ENCODE results near the gene DPH1.

DPH1 gene

DNA sequence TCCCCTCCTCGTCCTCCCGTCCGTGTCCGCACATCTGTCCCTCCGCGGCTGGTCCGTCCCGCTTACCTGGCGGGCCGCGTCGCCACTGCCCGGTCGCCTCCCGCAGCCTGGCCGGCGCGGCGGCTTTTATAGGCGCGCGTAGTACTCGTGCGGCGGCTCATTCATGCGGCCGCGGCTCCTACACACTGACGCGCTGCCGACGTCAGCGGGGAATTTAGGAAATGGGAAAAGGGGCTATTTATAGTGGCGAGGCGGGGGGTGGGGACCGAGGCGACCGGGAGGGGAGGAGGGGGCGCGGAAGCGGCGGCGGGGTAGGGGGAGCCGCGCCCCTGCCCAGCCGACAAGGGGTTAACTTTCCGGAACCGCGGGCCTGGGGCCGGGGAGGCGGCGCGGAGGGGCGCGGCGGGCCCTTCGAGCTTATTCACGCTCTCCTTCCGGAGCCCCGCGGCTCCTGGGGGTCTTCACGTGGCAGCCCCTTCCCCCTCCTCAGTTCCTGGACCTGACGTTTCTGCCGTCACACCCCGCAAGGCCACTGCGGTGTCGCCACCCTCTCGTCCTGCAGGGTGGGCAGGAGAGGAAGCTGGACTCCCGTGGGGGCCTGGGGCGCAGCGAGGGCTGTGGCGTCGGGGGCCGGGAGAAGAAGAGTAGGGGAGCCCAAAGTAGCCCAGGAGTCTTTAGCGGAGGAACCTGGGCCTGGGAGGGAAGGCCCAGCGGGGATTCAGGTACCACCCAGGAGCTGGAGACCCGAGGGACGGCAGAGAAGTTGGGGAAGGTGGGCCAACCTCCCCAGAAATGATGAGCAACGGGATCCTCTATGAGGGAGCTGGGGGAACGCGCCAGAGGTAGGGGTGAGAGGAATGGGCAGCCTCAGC is 21.3 kb downstream of the DPH1 start:
- FAIRE-seq (no peak), DNase-seq (ENCODE audit: insufficient read length, low spot score) (no peak)
- TF ChIP-seq, protein P1, sequence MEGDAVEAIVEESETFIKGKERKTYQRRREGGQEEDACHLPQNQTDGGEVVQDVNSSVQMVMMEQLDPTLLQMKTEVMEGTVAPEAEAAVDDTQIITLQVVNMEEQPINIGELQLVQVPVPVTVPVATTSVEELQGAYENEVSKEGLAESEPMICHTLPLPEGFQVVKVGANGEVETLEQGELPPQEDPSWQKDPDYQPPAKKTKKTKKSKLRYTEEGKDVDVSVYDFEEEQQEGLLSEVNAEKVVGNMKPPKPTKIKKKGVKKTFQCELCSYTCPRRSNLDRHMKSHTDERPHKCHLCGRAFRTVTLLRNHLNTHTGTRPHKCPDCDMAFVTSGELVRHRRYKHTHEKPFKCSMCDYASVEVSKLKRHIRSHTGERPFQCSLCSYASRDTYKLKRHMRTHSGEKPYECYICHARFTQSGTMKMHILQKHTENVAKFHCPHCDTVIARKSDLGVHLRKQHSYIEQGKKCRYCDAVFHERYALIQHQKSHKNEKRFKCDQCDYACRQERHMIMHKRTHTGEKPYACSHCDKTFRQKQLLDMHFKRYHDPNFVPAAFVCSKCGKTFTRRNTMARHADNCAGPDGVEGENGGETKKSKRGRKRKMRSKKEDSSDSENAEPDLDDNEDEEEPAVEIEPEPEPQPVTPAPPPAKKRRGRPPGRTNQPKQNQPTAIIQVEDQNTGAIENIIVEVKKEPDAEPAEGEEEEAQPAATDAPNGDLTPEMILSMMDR (IDR thresholded peaks at IDR 0.05; ENCODE audit: insufficient read depth, missing control alignments): no peak

DNA sequence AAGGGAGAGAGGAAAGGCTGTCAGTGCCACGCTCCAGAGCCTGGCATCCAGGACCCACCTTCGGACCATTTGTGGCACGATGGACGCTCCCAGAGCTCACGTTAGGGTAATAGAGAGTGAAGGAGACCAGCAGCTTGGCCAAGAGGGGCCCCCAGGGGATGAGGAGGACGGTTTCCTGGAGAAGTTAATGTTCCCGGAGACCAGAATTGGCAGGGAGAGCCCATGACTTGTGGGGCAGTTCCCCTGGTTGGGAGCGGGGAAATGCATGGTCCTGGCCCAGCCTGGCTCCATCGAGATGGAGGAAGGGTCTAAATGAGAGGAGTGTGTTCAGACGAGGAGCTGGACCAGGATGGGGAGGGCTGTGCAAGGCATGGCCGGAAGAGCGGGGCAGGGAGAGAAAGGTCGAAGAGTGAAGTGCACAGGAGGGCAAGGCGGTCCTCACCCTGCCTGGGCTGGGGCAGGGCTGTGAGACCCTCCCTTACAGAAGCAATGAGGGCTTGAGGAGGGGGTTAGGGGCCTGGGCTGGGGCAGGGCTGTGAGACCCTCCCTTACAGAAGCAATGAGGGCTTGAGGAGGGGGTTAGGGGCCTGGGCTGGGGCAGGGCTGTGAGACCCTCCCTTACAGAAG is 22.1 kb downstream of the DPH1 start:
- FAIRE-seq: no peak
- no peak for DNase-seq (ENCODE audit: insufficient read length, low spot score)
- TF ChIP-seq, protein P1 (IDR thresholded peaks at IDR 0.05; ENCODE audit: insufficient read depth, missing control alignments): no peak

DNA sequence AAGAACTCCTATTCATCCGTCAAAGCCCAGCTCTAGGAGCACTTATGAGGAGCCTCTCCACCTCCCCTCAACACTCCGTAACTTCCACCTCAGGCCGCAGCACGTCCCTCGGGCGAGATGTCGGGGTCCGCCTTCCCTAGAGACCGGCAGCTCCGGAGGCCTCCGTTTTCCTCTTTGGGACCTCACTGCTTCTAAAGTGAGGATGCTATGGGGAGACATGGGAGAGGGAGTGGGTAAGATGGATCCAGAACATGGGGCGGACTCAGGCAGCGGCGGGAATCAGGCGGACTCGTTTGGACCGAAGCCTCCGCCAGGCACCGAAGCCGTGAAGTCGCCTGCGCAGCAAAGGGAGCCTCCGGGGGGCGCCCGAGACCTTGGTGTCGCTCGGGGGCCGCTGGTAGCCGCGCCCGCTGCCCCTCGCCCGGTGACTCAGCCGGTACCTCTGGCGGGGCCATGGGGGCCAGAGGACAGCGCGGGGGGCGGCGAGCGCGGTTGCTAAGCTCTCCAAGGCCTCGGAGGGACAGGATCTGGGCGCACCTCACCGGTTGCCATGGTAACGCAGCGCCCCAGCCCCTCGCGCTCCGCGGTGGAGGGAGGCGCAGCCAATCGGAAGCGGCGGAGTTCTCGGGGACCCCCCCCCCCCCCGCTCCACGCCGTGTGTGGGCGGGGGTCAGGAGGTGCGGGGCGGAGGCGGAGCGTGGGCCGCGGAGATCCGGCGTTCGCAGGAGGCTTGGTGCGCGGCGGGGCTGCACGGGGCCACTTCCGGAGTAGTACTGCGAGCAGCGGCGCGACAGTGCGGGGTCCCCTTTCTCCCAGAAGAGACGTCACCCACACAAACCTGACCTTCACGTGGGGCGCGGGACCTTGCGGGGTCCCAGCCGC is 23.7 kb downstream of the DPH1 start:
- FAIRE-seq: no peak
- TF ChIP-seq, protein P1 (IDR thresholded peaks at IDR 0.05; ENCODE audit: insufficient read depth, missing control alignments): peak; percentile 40
- no peak for DNase-seq (ENCODE audit: insufficient read length, low spot score)

DNA sequence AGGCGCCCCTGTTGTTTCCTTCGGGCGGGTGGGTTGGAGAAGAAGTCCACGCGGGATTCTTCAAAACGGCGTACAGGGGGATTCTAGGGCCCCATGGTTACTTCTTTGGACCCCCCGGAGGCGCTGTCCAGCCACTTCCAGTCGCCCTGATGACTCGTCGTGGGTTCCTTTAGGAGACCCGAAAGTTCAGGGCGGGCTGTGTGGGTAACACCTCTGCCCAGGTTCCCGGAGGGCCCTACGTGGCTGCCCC is 24.2 kb downstream of the DPH1 start:
- DNase-seq (ENCODE audit: insufficient read length, low spot score) (no peak), FAIRE-seq (no peak)
- TF ChIP-seq, protein P1 (IDR thresholded peaks at IDR 0.05; ENCODE audit: insufficient read depth, missing control alignments): no peak

DNA sequence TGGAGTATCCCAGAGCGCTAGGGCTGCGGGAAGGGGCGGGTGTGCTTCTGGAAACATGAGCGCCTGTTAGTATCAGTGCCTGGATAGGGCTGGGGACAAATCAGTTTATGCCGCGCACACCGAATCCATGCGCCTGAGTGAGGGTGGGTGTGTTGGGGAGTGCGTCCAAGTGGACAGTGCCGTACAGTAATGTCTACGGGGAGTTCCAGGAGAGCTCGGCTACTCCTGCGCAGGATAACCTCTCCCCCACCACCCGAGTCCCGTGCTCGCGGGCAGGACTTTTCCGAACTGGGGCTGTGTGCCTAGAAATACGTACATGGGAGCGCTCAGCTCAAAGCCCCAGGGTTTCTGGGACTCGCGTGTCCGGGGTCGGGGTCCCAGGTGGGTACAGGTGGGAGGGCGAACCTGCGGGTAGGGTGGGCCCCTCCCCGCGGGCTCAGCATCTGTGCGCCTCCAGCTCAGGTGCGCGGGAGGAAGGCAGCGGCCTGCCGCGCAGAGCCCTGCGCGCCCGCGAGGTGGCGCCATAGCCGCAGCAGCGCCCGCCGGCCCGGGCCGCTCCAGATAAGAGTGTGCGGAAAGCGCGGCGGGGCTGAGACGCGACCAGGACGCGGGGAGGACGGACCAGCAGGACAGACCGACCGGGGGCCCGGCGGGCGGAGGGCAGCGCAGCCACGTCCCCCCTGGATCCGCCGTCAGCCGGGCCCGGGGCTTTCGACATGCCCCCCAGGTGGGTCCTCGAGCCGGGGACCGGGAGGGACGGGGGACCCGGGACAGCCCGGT is 24.7 kb downstream of the DPH1 start, which contains the start of gene HIC1:
HIC1 (plus strand) TSS at position 592 of the 780 bp plus-strand sequence. CDS start 1,588 bp downstream, outside the sequence.
- TF ChIP-seq, protein P1 (IDR thresholded peaks at IDR 0.05; ENCODE audit: insufficient read depth, missing control alignments): peak; percentile 42
- DNase-seq (ENCODE audit: insufficient read length, low spot score) (peak; percentile 90), FAIRE-seq (no peak)

DNA sequence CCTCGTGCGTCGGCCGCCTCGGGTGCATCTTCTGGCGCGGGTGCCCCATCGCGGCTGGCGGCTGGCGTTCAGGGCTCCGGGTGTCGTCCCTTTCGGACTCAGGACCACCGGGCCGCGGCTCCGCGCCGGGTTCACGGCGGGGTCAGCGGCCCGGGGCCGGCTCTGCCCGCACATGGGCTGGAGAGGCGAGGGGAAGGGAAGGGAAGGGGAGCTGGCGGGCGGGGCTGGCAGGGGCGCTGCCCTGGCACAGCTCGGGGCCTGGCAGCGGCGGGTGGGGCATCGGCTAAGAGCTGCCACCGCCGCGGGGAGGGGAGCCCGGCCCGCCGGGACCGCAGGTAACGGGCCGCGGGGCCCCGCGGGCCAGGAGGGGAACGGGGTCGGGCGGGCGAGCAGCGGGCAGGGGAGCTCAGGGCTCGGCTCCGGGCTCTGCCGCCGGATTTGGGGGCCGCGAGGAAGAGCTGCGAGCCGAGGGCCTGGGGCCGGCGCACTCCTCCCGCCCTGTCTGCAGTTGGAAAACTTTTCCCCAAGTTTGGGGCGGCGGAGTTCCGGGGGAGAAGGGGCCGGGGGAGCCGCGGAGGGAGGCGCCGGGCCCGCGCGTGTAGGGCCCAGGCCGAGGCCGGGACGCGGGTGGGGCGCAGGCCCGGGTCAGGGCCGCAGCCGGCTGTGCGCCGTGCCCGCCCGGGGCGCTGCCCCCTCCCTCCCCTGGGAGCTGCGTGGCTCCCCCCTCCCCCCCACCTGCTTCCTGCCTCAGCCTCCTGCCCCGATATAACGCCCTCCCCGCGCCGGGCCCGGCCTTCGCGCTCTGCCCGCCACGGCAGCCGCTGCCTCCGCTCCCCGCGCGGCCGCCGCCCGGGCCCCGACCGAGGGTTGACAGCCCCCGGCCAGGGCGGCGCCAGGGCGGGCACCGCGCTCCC is 25.6 kb downstream of the DPH1 start:
- FAIRE-seq (no peak), DNase-seq (ENCODE audit: insufficient read length, low spot score) (no peak)
- TF ChIP-seq, protein P1 (IDR thresholded peaks at IDR 0.05; ENCODE audit: insufficient read depth, missing control alignments): no peak
